IPS-NIHi7 (cell line): Measurements from ENCODE around the gene EFCAB6.

Source experiments
- DNase-seq: peaks from one replicate; pipeline ENCODE4 v3.0.0; 2012; ENCODE audit warnings: mixed read lengths; ENCODE audit errors: extremely low spot score

The EFCAB6 gene

GRCh38 chr22:43812890-43813289 lies 785 bp upstream of the EFCAB6 start:
- no peak for DNase-seq

- DNase-seq, result no peak
Measured at GRCh38 chr22:43811777-43812148, 342 bp downstream of the EFCAB6 start.

GRCh38 chr22:43802897-43803495 lies 9.1 kb downstream of the EFCAB6 start:
- DNase-seq, result no peak

GRCh38 chr22:43800970-43801369 lies 11.1 kb downstream of the EFCAB6 start:
- no peak for DNase-seq

- no peak for DNase-seq
Measured at GRCh38 chr22:43798492-43798891, 13.6 kb downstream of the EFCAB6 start.

GRCh38 chr22:43796567-43796966 lies 15.5 kb downstream of the EFCAB6 start:
- DNase-seq, result peak; percentile 57

GRCh38 chr22:43795320-43795719 lies 16.8 kb downstream of the EFCAB6 start:
- DNase-seq, result no peak

GRCh38 chr22:43792905-43793304 lies 19.2 kb downstream of the EFCAB6 start:
- no peak for DNase-seq

- no peak for DNase-seq
Measured at GRCh38 chr22:43789452-43789851, 22.7 kb downstream of the EFCAB6 start.

GRCh38 chr22:43783777-43784176 lies 28.3 kb downstream of the EFCAB6 start:
- DNase-seq, result no peak

- no peak for DNase-seq
Measured at GRCh38 chr22:43782448-43782847, 29.7 kb downstream of the EFCAB6 start.

- DNase-seq, result no peak
Measured at GRCh38 chr22:43777286-43777685, 34.8 kb downstream of the EFCAB6 start.

GRCh38 chr22:43776081-43776670 lies 35.9 kb downstream of the EFCAB6 start:
- DNase-seq, result no peak

- no peak for DNase-seq
Measured at GRCh38 chr22:43774318-43774915, 37.7 kb downstream of the EFCAB6 start.

- DNase-seq, result no peak
Measured at GRCh38 chr22:43772831-43773230, 39.3 kb downstream of the EFCAB6 start.

GRCh38 chr22:43755452-43755851 lies 56.7 kb downstream of the EFCAB6 start:
- no peak for DNase-seq

- DNase-seq, result no peak
Measured at GRCh38 chr22:43755011-43755410, 57.1 kb downstream of the EFCAB6 start.

GRCh38 chr22:43754176-43754575 lies 57.9 kb downstream of the EFCAB6 start:
- no peak for DNase-seq

- DNase-seq, result no peak
Measured at GRCh38 chr22:43753688-43754087, 58.4 kb downstream of the EFCAB6 start.

- no peak for DNase-seq
Measured at GRCh38 chr22:43750751-43751150, 61.4 kb downstream of the EFCAB6 start.

GRCh38 chr22:43749473-43749872 lies 62.6 kb downstream of the EFCAB6 start:
- DNase-seq, result no peak

GRCh38 chr22:43747877-43748276 lies 64.2 kb downstream of the EFCAB6 start:
- DNase-seq, result no peak

GRCh38 chr22:43747058-43747457 lies 65.0 kb downstream of the EFCAB6 start:
- no peak for DNase-seq
